GM19238 (cell line): ENCODE measurements around the gene PLET1.

Experiments used
- DNase-seq: peaks from one replicate; pipeline ENCODE4 v3.0.0; 2011; ENCODE audit warnings: low spot score; ENCODE audit not compliant: insufficient read length

The PLET1 gene

DNA sequence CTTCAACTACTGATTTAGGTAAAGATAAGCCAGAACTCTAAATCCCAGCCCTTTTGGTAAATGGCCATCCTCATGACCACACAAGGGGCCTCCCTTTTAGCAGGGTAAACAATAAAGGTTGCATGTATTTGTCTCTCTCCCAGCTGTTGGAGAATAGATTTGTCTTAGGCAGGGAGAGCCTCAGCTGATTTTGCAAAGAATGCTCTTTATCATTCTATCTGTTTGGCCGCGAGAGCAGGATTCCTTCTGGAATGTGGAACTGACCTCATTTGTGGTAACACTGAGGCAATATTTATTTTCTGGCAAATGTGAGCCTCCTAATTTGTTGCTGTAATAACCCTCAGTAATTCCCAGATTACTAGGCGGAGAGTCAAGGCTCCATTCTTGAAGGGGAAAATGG, 19.2 kb downstream of the PLET1 start:
- no peak for DNase-seq

DNA sequence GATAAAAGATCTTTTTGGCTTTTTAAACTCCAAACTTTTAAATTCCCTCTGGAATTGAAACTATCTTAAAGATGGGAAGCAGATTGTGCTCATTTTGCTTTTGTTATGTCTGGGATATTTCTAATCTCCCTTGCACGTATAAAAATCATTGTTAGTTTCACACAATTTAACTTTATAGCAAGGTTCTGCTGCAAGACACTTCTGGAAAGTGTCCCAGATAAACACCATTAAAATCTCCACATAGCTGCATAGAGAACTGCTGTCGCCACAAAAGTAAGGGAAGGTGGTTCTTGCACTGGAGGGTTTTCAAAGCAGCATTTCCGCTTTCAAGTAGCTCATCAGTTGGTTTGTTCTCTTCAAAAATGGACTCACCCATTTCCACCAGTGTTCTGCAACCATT, 22.6 kb downstream of the PLET1 start:
- no peak for DNase-seq

DNA sequence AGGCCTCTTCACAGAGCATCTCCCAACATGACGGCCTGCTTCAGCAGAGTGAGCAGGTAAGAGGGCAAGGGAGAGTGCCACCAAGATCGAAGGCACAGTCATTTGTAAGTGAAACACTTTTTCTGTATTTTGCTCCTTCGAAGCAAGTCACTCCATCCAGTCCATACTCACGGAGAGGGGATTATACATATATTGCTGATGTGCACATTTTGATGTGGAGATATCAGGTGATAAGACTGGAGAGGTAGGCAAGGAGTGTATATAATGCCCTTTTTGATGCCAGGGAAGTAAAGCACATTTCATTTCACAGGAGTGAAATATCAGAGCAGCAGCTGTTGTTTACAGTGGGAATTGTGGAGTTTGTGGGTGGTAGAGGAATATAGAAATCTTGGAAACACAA, 23.2 kb downstream of the PLET1 start:
- DNase-seq = no peak

DNA sequence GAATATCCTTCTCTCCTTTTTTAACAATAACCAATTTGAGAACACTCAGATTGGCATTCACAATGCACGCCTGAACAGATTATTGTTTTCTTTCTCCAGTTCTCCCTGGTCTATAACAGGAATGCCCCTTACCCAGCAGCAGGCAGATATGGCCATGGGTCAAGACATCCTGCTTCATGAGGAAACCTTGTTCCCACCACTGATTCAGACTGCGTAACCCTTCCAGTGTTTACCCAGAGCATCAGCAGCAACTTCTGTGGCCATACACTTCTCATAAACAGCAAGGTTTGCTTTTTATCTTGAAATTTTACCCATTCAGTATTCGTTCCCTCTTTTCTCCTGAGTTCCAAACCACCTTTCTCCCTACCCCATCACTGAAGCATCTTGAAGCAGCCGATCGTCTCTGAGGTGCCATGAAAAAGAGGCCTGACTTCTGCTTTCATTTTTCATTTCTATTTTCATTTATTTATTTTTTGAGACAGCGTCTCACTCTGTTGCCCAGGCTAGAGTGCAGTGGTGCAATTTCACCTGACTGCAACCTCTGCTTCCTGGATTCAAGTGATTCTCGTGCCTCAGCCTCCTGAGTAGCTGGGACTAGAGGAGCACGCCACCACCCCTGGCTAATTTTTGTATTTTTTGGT, 24.8 kb downstream of the PLET1 start:
- DNase-seq = no peak

DNA sequence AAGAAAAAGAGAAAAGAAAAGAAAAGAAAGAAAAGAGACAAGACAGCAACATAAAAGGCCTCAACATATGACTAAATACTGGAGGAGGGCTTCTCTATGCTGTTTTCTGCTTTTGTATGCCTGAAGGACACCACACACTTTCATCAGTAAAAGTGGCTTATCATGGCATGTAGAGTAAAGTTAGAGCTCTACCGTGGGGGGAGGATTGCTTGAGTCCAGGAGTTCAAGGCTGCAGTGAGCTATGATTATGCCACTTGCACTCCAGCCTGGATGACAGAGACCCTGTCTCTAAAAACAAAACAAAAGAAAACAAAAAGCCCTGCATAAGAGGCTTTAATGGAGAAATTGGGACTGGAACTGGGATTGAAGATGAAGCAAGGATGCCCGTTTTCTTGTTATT, 28.7 kb downstream of the PLET1 start:
- no peak for DNase-seq

DNA sequence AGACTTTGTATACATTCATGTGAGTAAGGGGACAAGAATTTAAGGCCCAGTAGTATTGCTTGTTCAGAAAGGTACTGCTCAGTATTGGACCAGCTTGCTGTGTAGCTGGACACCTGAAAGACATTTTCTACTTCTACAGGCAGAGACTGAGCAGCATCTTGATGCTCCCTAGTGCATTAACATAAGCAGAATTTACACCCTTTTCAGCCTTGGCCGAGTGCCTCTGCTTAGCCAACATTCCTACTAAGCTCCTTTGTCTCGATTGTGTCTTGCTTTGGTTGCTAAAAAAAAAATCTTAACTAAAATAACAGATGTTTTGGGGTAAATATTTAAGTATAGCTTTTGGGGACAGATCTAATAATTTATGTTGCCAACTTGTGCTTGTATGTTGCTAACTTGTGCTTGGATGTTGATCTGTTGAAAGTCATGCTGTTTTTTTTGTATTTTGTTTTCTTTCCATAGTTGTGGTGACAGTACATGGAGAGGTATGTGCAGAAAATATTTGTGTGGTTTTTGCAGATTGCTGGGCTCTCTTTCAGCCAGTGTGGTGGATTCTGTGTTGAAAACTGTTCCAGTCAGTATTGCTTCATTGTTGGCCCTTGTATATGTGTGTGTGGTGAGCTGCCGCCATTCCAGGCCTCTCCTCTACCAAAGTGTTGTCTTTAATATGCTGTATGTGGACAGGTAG, 30.8 kb downstream of the PLET1 start:
- DNase-seq = no peak

DNA sequence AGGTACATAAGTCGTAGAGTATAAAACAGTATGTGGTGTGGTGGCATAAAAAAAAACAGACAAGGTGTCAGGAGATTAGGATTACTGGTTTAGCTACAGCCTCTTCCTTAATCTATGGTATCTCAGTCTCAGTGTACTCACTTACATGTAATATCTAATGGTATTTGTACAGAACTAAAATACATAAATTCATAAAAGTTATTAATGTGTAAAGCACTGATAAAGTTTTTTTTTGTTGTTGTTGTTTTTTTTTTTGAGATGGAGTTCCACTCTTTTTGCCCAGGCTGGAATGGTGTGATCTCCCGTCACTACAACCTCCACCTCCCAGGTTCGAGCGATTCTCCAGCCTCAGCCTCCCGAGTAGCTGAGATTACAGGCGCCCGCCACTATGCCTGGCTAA, 31.5 kb downstream of the PLET1 start:
- no peak for DNase-seq

DNA sequence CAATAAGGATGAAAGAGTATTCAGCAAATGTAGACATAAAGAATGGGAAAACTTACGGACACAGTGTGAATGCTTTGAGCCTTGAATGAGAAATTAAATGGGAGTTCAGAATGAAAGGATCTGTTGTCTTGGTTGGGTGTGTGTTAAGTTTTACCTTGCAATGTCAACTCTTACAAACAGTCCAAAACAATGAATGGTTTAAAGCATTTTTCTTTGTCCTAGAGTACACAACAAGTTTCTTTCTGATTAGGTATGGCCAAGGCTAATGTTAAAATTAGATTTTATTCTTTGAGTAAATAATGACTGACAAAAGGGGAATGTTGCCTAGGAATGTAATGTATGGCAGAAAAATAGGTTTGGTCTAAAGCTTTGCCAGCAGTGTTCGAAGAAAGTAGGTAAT, 32.0 kb downstream of the PLET1 start:
- no peak for DNase-seq

DNA sequence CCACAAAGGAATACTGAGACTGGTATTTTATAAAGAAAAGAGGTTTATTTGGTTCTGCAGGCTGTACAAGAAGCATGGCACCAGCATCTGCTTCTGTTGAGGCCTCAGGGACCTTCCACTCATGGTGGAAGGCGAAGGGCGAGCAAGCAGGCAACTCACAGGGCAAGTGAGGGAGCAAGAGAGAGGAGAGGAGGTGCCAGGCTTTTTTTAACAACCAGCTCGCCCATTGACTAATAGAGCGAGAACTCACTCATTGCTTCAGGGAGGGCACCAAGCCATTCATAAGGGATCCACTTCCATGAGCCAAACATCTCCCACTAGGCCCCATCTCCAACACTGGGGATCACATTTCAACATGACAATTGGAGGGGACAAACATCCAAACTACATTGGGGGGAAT, 33.2 kb downstream of the PLET1 start:
- DNase-seq = no peak

DNA sequence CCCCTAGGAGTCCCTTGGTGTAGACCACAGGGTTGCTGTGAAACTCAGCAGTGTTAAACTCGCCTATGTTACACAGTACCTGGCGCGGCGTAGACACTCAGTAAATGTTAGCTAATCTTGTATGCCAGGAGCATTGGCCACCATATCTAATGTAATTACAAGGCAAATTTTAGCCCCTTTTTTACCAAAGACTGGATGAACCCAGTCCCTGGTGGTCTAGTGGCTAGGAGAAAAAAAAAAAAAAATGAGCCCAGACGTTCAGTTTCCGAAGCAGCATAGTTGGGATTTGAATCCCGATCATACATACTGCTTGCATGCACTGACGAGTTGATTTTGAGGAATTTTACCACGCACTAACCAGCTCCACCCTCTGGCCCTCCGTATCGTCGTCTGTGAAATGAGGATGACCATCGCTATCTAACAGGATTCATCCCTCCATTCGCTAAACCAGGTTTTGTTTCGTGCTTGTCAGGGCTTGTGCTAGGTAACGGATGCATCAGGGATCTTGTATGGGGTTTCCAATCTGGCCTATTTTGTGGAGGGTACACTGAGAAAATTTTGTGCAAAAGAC, 33.7 kb downstream of the PLET1 start:
- DNase-seq = no peak

DNA sequence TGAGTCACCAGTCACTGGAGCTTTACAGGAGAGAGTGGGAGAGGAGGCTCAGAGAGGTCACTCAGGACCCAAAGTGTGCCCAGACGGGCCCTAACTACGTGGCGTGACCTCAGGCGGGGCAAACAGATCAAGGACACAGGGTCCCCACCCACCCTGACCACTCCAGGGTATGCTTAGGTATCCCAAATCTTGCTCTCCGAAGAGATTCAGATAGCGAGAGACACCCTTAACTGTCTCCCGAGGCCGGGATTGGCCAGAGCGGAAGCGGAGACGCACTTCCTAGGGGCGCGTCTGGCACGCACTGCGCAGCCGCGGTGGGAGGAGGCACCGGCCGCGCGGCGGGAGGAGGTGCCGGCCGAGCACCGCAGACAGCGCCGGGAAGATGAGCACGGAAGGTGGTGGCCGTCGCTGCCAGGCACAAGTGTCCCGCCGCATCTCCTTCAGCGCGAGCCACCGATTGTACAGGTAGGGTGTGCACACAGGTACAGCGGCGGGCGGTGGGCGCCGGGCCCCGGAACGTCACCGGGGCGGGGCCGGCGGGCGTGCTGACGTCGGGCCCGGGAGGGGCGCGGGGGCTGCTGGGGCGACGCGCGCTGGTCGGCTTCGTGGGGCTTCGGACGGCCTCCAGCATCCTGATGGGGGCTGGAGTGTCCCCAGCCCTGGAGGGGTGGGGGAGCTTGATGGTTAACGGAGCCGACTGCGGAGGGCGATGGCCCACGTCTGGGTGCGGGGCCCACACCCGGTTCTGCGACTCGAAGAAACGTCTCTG, 34.4 kb downstream of the PLET1 start, which contains the start of gene PTS:
Gene PTS, plus strand, starts transcription at position 367 of the 769 bp plus-strand sequence. Its CDS starts 16 bp downstream, at position 383.
- peak; percentile 96 for DNase-seq

DNA sequence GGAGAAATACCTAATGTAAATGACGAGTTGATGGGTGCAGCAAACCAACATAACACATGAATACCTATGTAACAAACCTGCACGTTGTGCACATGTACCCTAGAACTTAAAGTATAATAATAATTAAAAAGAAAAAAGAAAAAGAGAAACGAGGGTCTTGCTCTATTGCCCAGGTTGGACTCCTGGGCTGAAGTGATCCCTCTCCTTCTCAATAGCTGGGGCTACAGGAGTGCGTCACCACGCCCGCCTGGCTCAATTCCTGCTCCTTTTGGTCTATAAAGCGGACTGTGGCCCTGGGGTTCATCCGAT, 35.0 kb downstream of the PLET1 start:
- no peak for DNase-seq

DNA sequence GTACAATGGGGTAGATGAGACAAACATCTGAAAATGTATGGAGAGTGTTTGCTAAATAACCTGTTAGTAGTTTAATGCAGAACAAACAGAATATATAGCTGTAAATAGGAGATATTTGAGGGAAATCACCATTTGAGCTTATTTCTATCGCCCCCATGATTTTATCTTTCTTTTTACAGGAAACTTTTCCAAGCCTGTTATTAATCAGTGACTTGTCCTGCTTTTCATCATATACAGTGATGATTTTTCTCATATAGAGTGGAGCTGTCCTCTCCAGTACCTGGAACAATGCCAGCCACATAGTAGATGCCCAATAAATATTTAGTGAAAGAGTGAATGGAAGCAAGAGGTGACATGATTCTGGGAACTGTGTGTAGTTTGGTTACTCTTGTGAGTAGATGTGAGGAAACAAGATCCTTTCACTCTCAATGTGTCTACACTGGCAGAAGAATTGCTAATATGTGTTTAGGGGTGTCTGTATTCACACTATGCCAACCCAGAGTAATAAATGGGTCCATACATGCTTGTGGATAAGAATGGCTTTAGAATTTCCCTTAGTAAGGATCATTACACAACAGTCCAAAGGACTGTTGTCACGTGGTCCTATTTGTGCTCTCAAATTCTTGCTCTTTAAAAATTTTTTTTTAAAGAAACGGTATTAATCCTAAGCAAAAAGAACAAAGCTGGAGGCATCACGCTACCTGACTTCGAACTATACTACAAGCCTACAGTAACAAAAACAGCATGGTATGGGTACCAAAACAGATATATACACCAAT, 36.7 kb downstream of the PLET1 start:
- no peak for DNase-seq

DNA sequence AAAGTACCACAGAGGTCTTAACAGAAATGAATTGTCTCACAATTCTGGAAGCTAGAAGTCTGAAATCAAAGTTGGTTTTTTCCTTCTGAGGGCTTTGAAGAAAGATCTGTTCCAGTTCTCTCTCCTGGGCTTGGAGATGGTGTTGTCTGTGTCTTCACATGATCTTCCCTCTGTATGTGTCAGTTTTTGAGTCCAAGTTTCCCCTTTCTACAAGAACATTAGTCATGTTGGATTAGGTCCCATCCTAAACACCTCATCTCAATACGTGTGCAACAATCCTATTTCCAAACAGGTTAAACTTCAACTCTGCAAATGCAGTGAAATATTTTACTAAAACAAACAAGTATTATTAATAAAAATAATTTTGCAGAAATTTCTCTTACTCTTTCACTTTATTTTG, 37.5 kb downstream of the PLET1 start:
- DNase-seq = no peak

DNA sequence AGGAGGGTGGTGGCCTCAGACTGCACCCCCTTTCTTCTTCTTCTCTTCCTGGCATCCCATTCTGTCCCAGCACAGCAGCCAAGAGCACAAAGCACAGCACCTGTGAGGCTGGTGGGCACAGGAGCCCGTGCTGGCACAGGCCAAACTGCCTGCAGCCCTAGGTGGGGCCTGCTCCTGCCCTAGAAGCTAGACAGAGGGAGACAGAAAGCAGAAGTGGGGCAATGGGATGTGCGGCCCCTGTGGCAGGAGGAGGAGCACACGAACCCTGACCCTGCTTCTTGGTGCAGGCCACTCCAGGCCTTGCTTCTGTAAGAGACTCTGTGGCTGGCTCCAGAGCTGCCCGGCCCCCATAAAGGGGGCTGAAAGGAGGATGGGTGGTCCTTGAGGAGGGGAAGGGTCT, 38.4 kb downstream of the PLET1 start:
- DNase-seq = no peak

DNA sequence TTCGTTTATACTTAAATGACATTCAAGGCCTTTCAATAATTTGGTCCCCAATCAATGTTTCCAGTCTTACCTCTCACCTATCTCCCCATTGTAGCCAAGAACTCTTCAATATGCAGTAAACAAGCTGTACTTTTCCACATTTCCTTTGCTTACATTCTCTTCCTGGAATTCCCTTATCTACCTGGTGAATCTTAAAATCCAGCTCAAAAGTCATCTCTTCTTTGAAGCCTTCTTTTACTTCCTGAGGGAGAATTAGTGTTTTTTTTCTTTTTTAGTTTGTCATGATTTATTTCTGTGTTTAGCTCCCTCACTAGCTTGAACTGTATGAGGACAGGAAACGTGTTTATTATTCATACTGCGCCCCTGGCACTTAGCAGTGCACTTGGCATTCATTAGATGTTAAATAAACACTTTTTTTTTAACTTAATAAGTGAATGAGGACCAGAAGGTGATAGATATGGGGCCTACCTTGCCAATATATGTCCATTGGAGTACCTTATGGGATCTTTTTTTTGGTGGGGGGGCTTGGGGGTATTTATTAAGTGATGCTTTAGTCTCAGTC, 39.3 kb downstream of the PLET1 start:
- DNase-seq = no peak

DNA sequence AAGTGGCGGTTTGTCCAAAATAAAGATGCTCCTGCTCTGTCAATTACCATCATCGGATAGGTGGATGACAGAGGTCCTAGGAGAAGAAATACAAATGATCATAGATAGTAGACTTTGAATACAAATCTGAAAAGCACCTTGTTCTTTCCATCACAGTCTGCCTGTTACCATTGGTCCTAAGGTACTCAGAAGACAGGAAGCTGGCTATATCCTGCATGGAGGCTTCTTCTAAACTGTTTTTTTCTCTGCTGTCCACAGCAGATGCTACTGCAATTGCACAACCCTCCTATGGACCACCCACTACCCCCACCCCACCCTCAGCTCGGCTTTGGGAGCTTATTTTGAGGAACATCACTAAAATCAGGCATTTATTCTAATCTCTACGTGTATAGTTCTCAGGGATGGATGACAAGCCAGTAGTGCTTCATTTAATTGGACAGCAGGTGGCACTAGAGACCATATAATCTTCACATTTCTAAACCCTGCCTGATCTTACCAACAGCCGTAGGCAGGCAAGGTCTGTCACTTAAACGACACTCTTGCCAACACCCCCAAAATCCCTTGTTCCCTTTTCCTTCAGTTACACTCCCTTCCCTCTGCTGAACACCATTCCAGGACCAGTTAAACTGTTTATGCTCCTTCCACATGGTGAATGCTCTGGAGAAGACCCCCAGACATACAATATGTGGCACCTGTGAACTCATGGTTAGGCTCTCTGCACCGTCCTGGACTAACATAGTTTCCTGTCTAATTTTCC, 41.0 kb downstream of the PLET1 start:
- peak; percentile 35 for DNase-seq

DNA sequence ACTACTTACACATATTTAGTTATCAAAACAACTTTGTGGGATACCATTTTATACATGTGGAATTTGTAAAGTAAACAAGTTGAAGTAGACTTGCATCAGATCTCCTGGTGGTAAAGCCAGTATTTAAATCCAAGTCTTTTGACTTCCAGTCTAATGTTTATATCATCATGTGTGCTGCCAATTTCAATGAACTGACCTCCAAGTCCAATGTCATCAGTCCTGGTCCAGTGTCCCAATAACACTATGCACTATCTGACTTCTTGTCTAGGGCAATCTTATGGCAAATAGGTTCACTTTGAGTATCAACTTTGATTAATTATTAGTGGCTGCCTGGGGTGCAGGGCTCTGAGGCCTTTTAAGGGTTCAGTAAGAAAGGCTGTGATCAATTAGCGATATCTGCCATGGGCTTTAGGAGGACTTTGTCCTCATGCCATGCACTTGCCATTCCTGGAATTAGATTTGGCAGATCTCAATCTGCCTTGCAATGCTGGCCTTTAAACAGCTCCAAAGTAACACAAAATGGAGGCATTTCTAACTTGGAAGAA, 44.0 kb downstream of the PLET1 start:
- no peak for DNase-seq

DNA sequence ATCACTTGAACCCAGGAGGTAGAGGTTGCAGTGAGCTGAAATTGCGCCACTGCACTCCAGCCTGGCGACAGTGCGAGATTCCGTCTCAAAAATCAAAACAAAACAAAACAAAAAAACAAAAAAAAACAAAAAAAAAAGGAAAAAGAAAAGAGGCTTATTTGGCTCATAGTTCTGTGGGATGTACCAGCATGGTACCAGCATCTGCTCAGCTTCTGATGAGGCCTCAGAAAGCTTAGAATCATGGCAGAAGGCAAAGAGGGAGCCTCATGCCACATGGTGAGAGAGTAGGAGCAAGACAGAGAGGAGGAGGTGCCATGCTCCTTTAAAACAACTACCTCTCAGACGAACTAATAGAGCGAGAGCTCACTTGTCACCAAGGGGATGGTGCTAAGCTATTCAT, 45.0 kb downstream of the PLET1 start:
- DNase-seq = no peak

DNA sequence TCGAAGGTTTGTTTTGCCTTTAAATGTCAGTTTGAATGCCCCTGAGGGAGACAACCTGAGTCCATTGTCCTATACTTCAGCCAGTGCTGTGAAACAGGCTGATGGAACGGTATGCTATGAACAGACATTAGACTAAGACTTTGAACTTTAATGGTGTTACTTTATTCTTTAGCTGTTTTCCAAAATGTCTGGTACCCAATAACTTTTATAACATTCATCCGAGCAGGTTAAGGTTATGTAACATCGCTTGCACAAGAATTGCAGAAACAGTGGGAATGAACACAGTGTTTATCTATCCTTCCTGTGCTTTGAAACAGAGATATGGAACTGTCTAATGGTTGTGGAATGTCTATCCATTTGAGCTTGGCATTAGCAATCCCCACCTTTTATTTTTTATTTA, 46.9 kb downstream of the PLET1 start:
- DNase-seq = no peak
